BLaER1 (cell line): ENCODE measurements around the gene SKIC3.

Source experiments
- H3K27ac ChIP-seq: shearing (Covaris generic); formaldehyde crosslinking; 2 replicates; pipeline ENCODE4 v1.8.1; 2022
- H3K27me3 ChIP-seq: shearing (Covaris generic); formaldehyde crosslinking; 2 replicates; pipeline ENCODE4 v1.8.1; 2022
- H3K36me3 ChIP-seq: shearing (Covaris generic); formaldehyde crosslinking; 2 replicates; pipeline ENCODE4 v1.8.1; 2022
- H3K4me1 ChIP-seq: shearing (Covaris generic); formaldehyde crosslinking; 2 replicates; pipeline ENCODE4 v1.8.1; 2022
- H3K4me2 ChIP-seq: shearing (Covaris generic); formaldehyde crosslinking; 2 replicates; pipeline ENCODE4 v1.8.1; 2022
- H3K4me3 ChIP-seq: shearing (Covaris generic); formaldehyde crosslinking; 2 replicates; pipeline ENCODE4 v1.8.1; 2022
- H3K9ac ChIP-seq: shearing (Covaris generic); formaldehyde crosslinking; 2 replicates; pipeline ENCODE4 v1.8.1; 2022
- H3K9me3 ChIP-seq: shearing (Covaris generic); formaldehyde crosslinking; 2 replicates; pipeline ENCODE4 v1.8.1; 2022
- H4K20me1 ChIP-seq: shearing (Covaris generic); formaldehyde crosslinking; 2 replicates; pipeline ENCODE4 v1.8.1; 2022
- Cebpa-rat ChIP-seq: shearing (Covaris generic); IDR thresholded peaks from 2 replicates; pipeline ENCODE4 v1.8.1; 2022

Gene SKIC3

DNA sequence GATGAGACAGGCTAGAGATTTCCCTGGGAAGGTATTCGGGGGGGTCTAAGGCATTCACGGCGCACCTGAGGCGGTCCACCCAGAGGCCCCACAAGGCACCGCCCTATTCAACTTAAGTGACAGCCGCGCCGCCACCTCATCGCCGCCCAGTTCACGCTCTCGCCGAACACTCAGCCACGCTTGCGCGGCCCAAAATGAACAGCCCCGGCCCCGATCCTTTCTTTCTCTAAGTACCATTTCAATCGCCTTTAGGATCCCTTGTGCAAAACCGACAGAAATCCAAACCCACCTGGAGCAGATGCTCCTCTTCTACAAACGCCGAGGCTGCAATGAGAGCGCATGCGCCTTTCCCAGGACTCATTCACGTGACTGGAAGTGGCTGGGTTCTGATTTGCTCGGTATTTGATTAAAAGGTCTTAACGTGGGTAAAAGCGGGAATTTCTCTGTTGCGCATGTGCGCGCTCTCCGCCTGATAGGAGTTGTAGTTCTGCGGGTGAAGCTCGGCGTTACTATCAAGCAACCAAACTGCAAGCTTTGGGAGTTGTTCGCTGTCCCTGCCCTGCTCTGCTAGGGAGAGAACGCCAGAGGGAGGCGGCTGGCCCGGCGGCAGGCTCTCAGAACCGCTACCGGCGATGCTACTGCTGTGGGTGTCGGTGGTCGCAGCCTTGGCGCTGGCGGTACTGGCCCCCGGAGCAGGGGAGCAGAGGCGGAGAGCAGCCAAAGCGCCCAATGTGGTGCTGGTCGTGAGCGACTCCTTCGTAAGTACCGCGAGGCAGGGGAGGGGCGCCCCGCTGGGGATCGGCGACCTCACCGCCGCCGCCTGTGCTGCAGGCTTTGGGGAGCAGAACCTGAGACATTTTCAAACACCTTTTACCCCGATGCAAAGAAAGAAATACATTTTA lies at the start of gene SKIC3, which contains the start of gene ARSK:
Gene SKIC3 (minus strand): TSS at position 331 of the 902 bp plus-strand sequence. CDS start 7,827 bp downstream, outside the sequence.
Gene ARSK (plus strand): TSS at position 455 of the 902 bp plus-strand sequence. CDS start 178 bp downstream, at position 633.
- peak within 1 kb of the TSS; percentile 81 for H3K27ac ChIP-seq
- TF ChIP-seq Cebpa-rat: no peak
- H3K27me3 ChIP-seq: no peaks in the 10 kb centered on the region
- H3K36me3 ChIP-seq: peaks cover 10% of the 10 kb centered on the region
- peak within 1 kb of the TSS; percentile 93 for H3K4me2 ChIP-seq
- peak within 1 kb of the TSS; percentile 82 for H3K4me3 ChIP-seq
- H3K9ac ChIP-seq: peak within 1 kb of the TSS; percentile 84
- H3K4me1 ChIP-seq: peaks cover 29% of the 10 kb centered on the region
- no peaks in the 10 kb centered on the region for H3K9me3 ChIP-seq
- H4K20me1 ChIP-seq: peaks cover 35% of the 10 kb centered on the region

- Histone ChIP-seq H4K20me1 (no peaks in the 10 kb centered on the region), H3K4me3 (no peak overlapping the region), H3K4me1 (no peaks in the 10 kb centered on the region), H3K27ac (no peak overlapping the region), H3K36me3 (peaks cover 9% of the 10 kb centered on the region; the same call in 1 of the 2 replicates), H3K4me2 (no peak overlapping the region), H3K27me3 (no peaks in the 10 kb centered on the region), H3K9ac (no peak overlapping the region), H3K9me3 (no peaks in the 10 kb centered on the region)
- TF ChIP-seq Cebpa-rat: no peak
Measured at GRCh38 chr5:95600557-95600956, 45.8 kb upstream of the SKIC3 start.

DNA sequence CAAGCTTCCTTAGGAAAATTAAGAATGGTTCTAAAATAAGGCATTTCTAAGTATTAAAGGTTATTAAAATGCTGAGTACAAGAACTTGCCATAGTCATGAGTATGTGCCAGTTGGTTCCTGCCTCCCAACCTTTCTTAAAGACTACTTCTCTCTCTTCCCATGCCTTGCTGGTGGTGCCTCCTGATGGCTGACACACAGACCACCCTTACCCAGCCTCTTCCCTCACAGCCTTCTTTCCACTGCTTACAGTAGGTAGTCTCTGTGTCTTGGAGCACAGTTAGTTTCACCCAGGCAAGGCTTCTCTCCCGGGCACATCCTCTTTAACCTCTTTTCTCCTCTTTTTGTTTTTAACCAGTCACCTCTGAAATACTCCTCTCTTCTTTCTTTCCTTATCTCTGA lies 44.5 kb upstream of the SKIC3 start:
- H3K9me3 ChIP-seq: no peaks in the 10 kb centered on the region
- no peaks in the 10 kb centered on the region for H3K4me1 ChIP-seq
- H3K36me3 ChIP-seq: peaks cover 9% of the 10 kb centered on the region; the same call in 1 of the 2 replicates
- H4K20me1 ChIP-seq: no peaks in the 10 kb centered on the region
- H3K4me2 ChIP-seq: no peak overlapping the region
- H3K27me3 ChIP-seq: no peaks in the 10 kb centered on the region
- no peak overlapping the region for H3K9ac ChIP-seq
- TF ChIP-seq Cebpa-rat: no peak
- H3K4me3 ChIP-seq: no peak overlapping the region
- H3K27ac ChIP-seq: no peak overlapping the region

- Histone ChIP-seq H3K27ac (no peak overlapping the region), H3K9ac (no peak overlapping the region), H4K20me1 (no peaks in the 10 kb centered on the region), H3K9me3 (no peaks in the 10 kb centered on the region), H3K27me3 (no peaks in the 10 kb centered on the region), H3K4me1 (peaks cover 9% of the 10 kb centered on the region), H3K36me3 (no peaks in the 10 kb centered on the region), H3K4me3 (no peak overlapping the region), H3K4me2 (no peak overlapping the region)
- no peak for TF ChIP-seq Cebpa-rat
Measured at GRCh38 chr5:95595289-95595931, 40.6 kb upstream of the SKIC3 start.

DNA sequence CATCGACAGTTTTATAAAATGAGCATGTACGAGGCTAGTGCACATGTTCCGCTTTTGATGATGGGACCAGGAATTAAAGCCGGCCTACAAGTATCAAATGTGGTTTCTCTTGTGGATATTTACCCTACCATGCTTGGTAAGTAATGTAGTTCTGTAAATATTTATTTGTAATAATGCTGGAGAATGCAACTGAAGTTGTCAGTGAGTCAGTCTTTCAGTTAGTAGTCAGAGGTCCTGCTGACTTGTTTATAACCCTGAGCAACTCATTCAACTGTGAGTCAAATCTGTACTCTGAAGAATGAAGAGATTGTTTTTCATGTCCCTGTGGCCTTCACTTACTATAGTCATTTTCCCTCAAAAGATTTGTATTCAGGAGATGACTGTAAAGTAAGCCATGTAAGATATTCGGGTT lies 36.7 kb upstream of the SKIC3 start:
- Histone ChIP-seq H3K36me3 (no peaks in the 10 kb centered on the region), H3K27me3 (no peaks in the 10 kb centered on the region), H4K20me1 (no peaks in the 10 kb centered on the region), H3K4me1 (peaks cover 9% of the 10 kb centered on the region), H3K4me3 (no peak overlapping the region), H3K9ac (no peak overlapping the region), H3K27ac (no peak overlapping the region), H3K9me3 (no peaks in the 10 kb centered on the region), H3K4me2 (no peak overlapping the region)
- no peak for TF ChIP-seq Cebpa-rat

DNA sequence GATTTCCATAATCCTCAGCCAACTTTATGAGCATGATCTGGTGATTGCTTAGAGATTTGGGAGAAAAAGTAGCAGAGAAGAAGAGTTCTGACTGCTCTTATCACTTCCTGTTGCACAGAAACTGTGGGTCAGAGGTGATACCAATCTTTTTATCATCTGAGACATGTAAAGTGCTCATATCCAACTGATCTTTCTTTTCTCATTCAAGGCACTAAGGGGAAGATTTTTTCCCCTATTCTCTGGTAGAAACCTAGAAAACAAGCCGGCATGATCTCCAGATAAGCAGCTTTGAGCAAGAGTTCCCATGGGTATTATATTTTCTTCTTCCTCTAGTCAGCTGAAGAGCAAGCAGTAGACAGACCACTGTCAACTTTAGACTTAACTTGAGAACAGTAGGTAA lies 36.1 kb upstream of the SKIC3 start:
- peak overlapping the region; percentile 10; the same call in 1 of the 2 replicates for H3K4me2 ChIP-seq
- no peak overlapping the region for H3K27ac ChIP-seq
- no peaks in the 10 kb centered on the region for H3K27me3 ChIP-seq
- H3K36me3 ChIP-seq: no peaks in the 10 kb centered on the region
- H3K4me3 ChIP-seq: no peak overlapping the region
- H3K9me3 ChIP-seq: no peaks in the 10 kb centered on the region
- peaks cover 9% of the 10 kb centered on the region for H3K4me1 ChIP-seq
- no peak overlapping the region for H3K9ac ChIP-seq
- TF ChIP-seq Cebpa-rat: no peak
- no peaks in the 10 kb centered on the region for H4K20me1 ChIP-seq

- TF ChIP-seq Cebpa-rat: no peak
- Histone ChIP-seq H3K9ac (no peak overlapping the region), H3K27me3 (no peaks in the 10 kb centered on the region), H3K4me1 (no peaks in the 10 kb centered on the region), H4K20me1 (no peaks in the 10 kb centered on the region), H3K4me3 (no peak overlapping the region), H3K27ac (no peak overlapping the region), H3K9me3 (no peaks in the 10 kb centered on the region), H3K36me3 (peaks cover 4% of the 10 kb centered on the region; the same call in 1 of the 2 replicates), H3K4me2 (no peak overlapping the region)
Measured at GRCh38 chr5:95583992-95584391, 29.2 kb upstream of the SKIC3 start.

DNA sequence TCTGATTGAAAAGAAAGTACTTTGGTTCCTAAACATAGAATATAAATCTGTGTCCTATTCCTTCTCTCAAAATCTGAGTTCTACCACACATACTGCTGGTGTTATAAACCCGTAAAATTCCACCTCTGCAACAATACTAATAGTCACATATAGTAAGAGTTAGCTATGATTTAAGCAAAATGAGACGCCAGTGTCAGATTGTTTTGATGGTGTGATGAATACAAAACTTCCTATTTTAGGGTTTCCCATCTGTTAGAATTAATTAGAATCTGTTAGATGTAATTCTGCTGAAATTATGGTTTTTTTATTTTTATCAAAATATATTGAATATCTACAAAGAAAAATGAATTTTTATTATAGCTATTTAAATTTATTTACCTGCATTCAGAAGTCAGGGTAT lies 26.8 kb upstream of the SKIC3 start:
- Histone ChIP-seq H3K4me1 (no peaks in the 10 kb centered on the region), H3K9me3 (no peaks in the 10 kb centered on the region), H3K4me2 (no peak overlapping the region), H4K20me1 (no peaks in the 10 kb centered on the region), H3K27me3 (no peaks in the 10 kb centered on the region), H3K27ac (no peak overlapping the region), H3K4me3 (no peak overlapping the region), H3K9ac (no peak overlapping the region), H3K36me3 (peaks cover 4% of the 10 kb centered on the region; the same call in 1 of the 2 replicates)
- no peak for TF ChIP-seq Cebpa-rat

DNA sequence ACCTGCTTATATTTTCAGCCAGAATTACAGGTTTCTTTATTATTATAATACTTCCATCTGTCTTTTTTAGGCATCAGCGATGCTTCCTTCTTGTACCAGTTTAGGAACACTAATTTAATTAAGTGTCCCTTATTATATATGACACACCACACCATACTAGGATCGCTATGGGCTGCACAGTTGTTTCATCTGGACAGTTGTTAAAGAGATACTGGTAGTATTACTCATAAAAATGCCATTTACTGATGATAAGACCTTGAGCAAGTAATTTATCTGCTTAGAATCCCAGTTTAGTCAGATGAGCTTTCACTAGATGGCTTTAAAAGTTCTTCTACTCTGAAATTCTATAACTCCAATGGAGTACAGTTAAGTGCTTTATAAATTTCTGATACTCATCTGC lies 17.2 kb upstream of the SKIC3 start:
- Histone ChIP-seq H3K27ac (no peak overlapping the region), H3K4me3 (no peak overlapping the region), H3K27me3 (no peaks in the 10 kb centered on the region), H3K4me2 (no peak overlapping the region), H3K4me1 (no peaks in the 10 kb centered on the region), H3K9me3 (no peaks in the 10 kb centered on the region), H3K9ac (no peak overlapping the region), H4K20me1 (no peaks in the 10 kb centered on the region), H3K36me3 (peaks cover 16% of the 10 kb centered on the region)
- TF ChIP-seq Cebpa-rat: no peak
